GM10266 (cell line): ENCODE results near the gene CSRP3.

ENCODE experiments used
- DNase-seq: peaks from one replicate; pipeline ENCODE4 v3.0.0; 2012; ENCODE audit errors: extremely low spot score
- TF ChIP-seq, protein P1 (sequence below): IDR thresholded peaks from 2 replicates; pipeline ENCODE4 v1.5.1; 2012; ENCODE audit warnings: mild to moderate bottlenecking, low read depth; ENCODE audit not compliant: control insufficient read depth, insufficient read depth; ENCODE audit errors: missing control alignments

Gene CSRP3

GRCh38 chr11:19173004-19173689, 28.6 kb downstream of the CSRP3 start:
- DNase-seq = no peak
- TF ChIP-seq, protein P1, sequence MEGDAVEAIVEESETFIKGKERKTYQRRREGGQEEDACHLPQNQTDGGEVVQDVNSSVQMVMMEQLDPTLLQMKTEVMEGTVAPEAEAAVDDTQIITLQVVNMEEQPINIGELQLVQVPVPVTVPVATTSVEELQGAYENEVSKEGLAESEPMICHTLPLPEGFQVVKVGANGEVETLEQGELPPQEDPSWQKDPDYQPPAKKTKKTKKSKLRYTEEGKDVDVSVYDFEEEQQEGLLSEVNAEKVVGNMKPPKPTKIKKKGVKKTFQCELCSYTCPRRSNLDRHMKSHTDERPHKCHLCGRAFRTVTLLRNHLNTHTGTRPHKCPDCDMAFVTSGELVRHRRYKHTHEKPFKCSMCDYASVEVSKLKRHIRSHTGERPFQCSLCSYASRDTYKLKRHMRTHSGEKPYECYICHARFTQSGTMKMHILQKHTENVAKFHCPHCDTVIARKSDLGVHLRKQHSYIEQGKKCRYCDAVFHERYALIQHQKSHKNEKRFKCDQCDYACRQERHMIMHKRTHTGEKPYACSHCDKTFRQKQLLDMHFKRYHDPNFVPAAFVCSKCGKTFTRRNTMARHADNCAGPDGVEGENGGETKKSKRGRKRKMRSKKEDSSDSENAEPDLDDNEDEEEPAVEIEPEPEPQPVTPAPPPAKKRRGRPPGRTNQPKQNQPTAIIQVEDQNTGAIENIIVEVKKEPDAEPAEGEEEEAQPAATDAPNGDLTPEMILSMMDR = no peak

GRCh38 chr11:19168090-19168489, 33.7 kb downstream of the CSRP3 start:
- TF ChIP-seq, protein P1 = no peak
- DNase-seq = no peak

DNA sequence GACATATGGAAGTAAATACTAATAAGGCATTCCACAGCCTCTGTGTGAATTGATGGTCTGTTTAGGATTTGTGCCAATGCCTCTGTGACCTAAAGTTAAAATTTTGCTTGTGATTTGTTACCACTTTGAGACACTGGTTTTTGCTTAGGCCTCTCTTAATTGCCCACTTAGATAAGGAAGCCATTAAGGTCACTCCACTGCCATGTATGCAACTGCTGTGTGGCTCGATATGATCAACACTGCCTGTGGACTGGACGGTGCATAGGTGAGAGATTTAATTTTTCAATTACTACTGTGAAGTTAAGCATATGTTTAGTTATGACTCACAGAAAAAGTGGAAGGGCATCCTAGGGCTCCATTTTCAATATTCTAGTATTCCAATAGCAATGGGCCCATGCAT, 36.9 kb downstream of the CSRP3 start:
- no peak for DNase-seq
- TF ChIP-seq, protein P1 = no peak

GRCh38 chr11:19164230-19164855, 37.4 kb downstream of the CSRP3 start:
- DNase-seq = no peak
- TF ChIP-seq, protein P1 = no peak

DNA sequence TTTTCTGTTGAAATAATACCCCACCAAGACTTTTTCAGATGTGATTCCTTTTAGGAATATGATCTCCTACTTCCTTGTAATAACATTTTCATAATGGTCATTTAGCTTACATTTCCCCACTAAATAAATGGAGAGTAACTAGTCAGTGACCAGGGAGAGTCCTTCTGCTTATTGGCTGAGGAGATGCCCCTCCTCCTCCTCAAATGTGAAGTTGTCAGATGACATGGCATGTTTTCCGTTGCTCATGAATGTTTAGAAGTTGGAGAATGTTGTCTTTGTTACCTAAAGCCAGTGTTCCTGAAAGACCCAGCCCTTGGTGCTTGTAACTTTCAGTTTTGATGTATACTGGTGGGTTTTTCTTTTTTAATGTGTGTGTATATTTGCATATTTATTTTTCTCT, 38.2 kb downstream of the CSRP3 start:
- TF ChIP-seq, protein P1 = no peak

DNA sequence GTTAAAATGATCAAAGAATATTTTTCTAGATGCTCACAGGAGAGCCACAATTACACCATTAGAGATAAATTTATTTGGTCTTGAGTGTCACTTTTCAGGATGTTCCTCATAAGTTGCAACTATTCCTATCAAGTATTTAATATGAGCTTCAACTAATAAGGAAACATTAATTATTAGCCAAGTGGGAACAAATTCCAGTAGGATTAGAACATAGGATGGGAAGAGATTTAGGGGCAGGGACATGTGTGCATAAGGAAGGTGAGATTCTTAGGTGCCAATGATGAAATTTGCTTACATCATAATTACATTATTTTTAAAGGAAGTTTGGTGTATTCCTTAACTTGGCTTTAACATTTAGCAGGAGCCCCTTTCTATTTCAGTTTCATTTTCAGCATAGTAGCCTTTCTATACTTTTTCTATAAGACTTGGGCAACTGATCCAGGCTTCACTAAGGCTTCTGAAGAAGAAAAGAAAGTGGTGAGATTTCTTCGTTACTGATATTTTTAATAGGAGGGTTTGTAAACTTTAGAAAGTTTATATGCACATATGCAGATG, 38.8 kb downstream of the CSRP3 start:
- TF ChIP-seq, protein P1 = no peak
- DNase-seq = no peak

More for the DNA sequence above, 38.2 kb downstream of the CSRP3 start:
- DNase-seq = no peak

DNA sequence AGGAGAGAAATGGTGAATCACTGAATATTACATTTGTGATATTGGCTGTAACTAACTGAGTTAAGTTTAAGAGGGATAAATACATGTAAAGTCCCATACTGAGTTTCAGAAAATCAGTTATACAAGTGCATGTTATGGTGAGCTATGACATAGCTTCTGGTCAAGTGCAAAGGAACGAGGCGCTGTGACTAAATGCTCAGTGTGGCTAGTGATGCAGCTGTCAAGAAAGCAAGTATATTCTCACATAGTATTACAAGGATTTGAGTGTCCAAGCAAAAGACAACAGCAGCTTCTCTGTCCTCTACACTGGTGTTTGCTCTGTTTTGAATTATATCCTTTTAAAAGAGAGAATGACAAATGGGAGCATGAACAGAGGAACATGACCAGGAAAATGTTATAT, 40.1 kb downstream of the CSRP3 start:
- TF ChIP-seq, protein P1 = no peak
- no peak for DNase-seq
